ENCODE results near the gene AGPAT2.
"Not testable (repeated sequence)": the region's sequence is repeated elsewhere in the genome, so short reads cannot be mapped to it uniquely, and the experiment has no call there.

GRCh38 chr9:136711219-136711648 lies 24.0 kb upstream of the AGPAT2 start:
- TF ChIP-seq EZH2 (IDR thresholded peaks at IDR 0.05; ENCODE audit: low read length, unreplicated experiment); CTCF (conservative IDR thresholded peaks at IDR 0.05; ENCODE audit: low read depth, low read length); EZH2phosphoT487 (IDR thresholded peaks at IDR 0.05; ENCODE audit: borderline replicate concordance, low read length): not testable (repeated sequence)
